ENCODE data around the gene FOXE1. TPM values are rescaled to one million over a fixed set of nuclear protein-coding genes. Genes with fewer than 3 reads are reported as not detected.

The FOXE1 gene
- total and polyA plus RNA-seq, 2 experiments from 2014 or later = 0.45 TPM; not detected in 1

DNA sequence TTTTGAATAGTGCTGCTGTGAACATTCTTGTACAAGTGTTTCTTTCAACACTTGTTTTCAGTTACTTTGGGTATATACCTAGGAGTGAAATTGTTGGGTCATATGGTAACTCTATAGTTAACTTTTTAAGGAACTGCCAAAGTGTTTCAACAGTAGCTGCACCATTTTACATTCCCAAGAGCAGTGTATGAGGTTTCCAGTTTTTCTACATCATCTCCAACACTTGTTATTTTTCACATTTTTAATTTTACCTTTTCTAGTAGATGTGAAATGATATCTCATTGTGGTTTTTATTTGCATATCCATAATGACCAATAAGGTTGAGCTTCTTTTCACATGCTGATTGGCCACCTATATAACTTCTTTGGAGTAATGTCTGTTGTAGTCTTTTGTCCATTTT lies 40.0 kb upstream of the FOXE1 start:
- Mint-ChIP-seq H3K27me3 (ENCODE audit: insufficient read depth, low read depth, poor library complexity) (peaks cover 5% of the 10 kb centered on the region), H3K4me1 (peaks cover 14% of the 10 kb centered on the region), H3K9me3 (no peaks in the 10 kb centered on the region)

DNA sequence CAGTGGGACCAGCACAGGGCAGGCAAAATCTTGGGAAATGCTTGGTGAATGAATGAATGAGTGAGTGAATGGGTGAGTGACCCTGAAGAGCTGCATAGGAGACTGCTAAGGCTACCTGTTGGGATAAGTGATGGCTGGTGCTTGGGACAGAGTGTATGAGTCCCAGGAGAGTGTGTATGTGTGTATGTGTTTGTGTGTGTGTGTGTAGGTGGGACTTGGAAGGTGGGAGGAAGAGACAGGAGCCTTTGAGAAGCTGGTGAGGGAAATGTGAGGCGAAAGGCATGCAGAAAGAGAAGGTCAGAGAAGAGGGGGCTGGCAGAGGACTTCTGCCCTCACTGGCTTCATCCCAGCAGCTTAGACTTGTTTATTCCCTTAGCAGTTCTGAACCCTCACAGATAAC lies 33.3 kb upstream of the FOXE1 start:
- Histone ChIP-seq H3K4me1 (ENCODE audit: insufficient read depth) (no peaks in the 10 kb centered on the region), H3K4me3 (no peak overlapping the region), H3K79me2 (replicated peaks; ENCODE audit: insufficient read depth) (no peaks in the 10 kb centered on the region), H3K36me3 (ENCODE audit: insufficient read depth) (no peaks in the 10 kb centered on the region), H3K27me3 (ENCODE audit: insufficient read depth) (no peaks in the 10 kb centered on the region), H2AFZ (no peak overlapping the region), H3K4me2 (no peak overlapping the region), H4K20me1 (replicated peaks; ENCODE audit: insufficient read depth) (no peaks in the 10 kb centered on the region), H3K27ac (ENCODE audit: low read depth) (no peak overlapping the region), H3K9me2 (ENCODE audit: insufficient read depth) (no peaks in the 10 kb centered on the region), H3F3A (replicated peaks; ENCODE audit: low read depth) (no peaks in the 10 kb centered on the region)
- Mint-ChIP-seq H3K4me1 (no peaks in the 10 kb centered on the region), H3K27ac (no peak overlapping the region), H3K9me3 (no peaks in the 10 kb centered on the region), H3K4me3 (no peak overlapping the region; the same call in 2 of the 3 replicates), H3K36me3 (ENCODE audit: low read depth) (no peaks in the 10 kb centered on the region), H3K27me3 (ENCODE audit: insufficient read depth, low read depth, poor library complexity) (peaks cover 5% of the 10 kb centered on the region)
- DNase-seq (ENCODE audit: low spot score) = no peak
- ATAC-seq = no peak
- TF ChIP-seq POLR2AphosphoS5 (IDR thresholded peaks at IDR 0.05; ENCODE audit: low read depth) = no peak
- TF ChIP-seq EZH2 (IDR thresholded peaks at IDR 0.05; ENCODE audit: low read depth, unreplicated experiment) = no peak
- TF ChIP-seq STAT1 (IDR thresholded peaks at IDR 0.05; ENCODE audit: unreplicated experiment) = no peak
- TF ChIP-seq CTCF (conservative IDR thresholded peaks at IDR 0.05; ENCODE audit: low read depth in 2 of 2) = no peak
- no peak for TF ChIP-seq ZNF331 (CRISPR knock-in tag; IDR thresholded peaks at IDR 0.05; ENCODE audit: low read depth)
- no peak for TF ChIP-seq NANOG (IDR thresholded peaks at IDR 0.05; ENCODE audit: borderline replicate concordance)

More for the DNA sequence above, 40.0 kb upstream of the FOXE1 start:
- no peak overlapping the region for H3K4me2 ChIP-seq
- H3K4me3 ChIP-seq = no peak overlapping the region
- Mint-ChIP-seq H3K4me3 (no peak overlapping the region), H3K27ac (no peak overlapping the region), H3K36me3 (ENCODE audit: low read depth) (no peaks in the 10 kb centered on the region)
- H3K27ac ChIP-seq (ENCODE audit: low read depth) = no peak overlapping the region
- H3K36me3 ChIP-seq (ENCODE audit: insufficient read depth) = no peaks in the 10 kb centered on the region
- H3K79me2 ChIP-seq (replicated peaks; ENCODE audit: insufficient read depth) = no peaks in the 10 kb centered on the region
- 0 out of 2 replicates have a peak, but pooled peaks cover 3% of the 10 kb centered on the region for H3K9me2 ChIP-seq (ENCODE audit: insufficient read depth)
- TF ChIP-seq EZH2 (IDR thresholded peaks at IDR 0.05; ENCODE audit: low read depth, unreplicated experiment) = no peak
- TF ChIP-seq NANOG (IDR thresholded peaks at IDR 0.05; ENCODE audit: borderline replicate concordance) = no peak
- no peak for TF ChIP-seq JUNB (IDR thresholded peaks at IDR 0.05; ENCODE audit: unreplicated experiment)
- no peak for TF ChIP-seq STAT1 (IDR thresholded peaks at IDR 0.05; ENCODE audit: unreplicated experiment)
- no peak for TF ChIP-seq ZNF331 (CRISPR knock-in tag; IDR thresholded peaks at IDR 0.05; ENCODE audit: low read depth)
- no peak for TF ChIP-seq CTCF (conservative IDR thresholded peaks at IDR 0.05; ENCODE audit: low read depth in 2 of 2)
- peaks cover 13% of the 10 kb centered on the region; the same call in 1 of the 2 replicates for H3K4me1 ChIP-seq (ENCODE audit: insufficient read depth)
- DNase-seq (ENCODE audit: low spot score) (no peak), ATAC-seq (no peak)
- H4K20me1 ChIP-seq (replicated peaks; ENCODE audit: insufficient read depth) = no peaks in the 10 kb centered on the region
- no peaks in the 10 kb centered on the region for H3F3A ChIP-seq (replicated peaks; ENCODE audit: low read depth)
- no peaks in the 10 kb centered on the region for H3K27me3 ChIP-seq (ENCODE audit: insufficient read depth)
- H2AFZ ChIP-seq = no peak overlapping the region
